DMS53 treated with DMSO at 0.1 percent for 48 hours (cell line): ENCODE results near the gene GALNT2.

ENCODE experiments used
- DNase-seq: peaks from one replicate; lab custom pipeline; 2025; ENCODE audit not compliant: unreplicated experiment; lab: John Stamatoyannopoulos, UW

The GALNT2 gene

DNA sequence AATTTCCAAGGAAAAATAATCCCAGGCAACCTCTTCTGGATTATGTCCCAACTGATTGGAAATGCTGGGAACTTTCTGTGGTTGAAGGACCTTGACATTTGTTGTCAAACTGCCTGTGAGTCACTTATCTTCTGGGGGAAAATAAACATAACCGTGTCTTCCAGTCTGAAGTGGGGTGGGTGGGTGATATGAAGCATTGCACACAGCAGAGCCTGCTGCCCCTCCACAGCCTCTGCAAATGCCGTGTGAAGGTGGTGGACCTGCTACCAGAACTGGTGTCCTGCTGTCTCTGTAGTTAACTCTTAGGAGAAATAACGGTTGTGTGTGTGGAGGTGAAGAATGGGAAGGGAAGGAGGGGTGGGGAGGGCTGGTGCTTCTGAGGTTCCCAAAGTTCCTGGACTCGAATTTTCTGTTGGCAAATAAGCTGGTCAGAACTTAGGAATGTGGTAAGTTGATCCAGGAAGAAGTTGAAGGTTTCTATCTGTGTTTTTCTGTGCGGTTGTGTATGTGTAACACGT is 23.2 kb downstream of the GALNT2 start:
- DNase-seq = no peak

DNA sequence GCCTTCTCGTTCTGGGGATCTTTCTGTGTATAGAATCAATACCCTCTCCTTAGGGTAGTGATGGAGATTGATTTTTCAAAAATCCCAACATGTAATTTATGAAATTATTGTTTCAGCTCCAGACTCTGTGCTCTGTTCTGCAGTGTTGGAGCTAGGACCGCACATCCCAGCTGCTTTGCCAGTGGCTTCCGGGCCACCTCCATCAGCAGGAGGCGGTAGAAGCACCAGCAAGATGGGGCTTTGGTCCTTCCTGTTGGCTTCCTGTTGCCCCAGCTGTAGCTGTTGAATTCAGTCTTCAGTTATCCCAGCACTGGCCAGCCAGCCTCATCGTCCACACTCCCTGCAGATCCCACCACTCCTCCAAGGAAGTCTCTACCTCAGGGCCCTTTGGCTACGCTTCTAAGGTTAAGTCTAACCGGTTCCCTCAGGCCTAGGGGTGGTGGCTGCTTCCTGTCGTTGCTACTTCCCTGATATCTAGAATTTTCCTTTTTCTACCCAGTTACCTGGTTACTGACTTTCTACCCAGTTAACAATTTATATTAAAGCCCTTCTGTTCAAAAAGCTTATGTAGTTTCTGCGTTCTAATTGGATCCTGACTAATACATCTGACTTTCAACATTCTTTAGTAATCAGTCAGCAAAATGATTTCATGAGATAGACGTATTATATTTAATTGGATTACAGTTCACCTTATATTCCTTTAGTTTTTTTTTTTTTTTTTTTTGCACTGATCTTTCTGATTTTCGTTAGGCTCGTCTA is 24.6 kb downstream of the GALNT2 start:
- no peak for DNase-seq

DNA sequence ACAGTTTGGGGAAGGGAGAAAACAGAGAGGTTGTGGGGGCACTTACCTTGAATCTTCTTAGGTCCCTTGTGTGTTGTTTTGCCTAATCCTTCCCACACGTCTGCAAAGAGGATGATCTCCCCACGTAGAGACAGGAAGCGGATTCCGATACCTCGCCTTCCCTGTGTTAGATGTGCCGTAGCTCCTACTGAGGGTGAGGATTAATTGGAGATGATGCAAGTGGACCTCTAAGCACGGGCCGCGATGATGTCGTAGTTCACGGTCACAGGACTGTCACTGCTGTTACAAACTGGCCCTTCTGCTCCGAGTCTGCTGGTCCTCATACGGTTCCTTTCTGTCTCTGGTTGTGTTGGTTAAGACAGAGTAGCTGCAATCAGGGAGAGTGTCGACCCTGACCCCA is 27.7 kb downstream of the GALNT2 start:
- no peak for DNase-seq

DNA sequence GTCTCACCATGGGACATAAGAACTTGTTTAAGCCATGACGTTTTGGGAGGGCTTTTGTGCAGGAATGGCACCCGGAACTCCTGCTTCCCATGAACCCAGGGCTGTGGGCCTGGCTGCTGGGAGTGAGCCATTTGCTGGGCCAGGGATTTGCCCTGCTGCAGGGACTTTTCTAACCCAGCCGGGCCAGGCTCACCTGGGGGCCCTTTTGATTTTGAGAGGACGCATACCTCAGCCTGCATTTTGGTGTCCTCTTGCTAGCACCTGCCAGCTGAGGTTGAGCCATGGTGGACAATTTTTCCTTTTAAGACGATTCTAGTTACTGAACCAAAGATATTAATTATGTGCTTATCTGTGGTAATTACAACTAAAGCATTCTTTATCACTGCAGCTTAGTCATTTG is 28.9 kb downstream of the GALNT2 start:
- DNase-seq = no peak

DNA sequence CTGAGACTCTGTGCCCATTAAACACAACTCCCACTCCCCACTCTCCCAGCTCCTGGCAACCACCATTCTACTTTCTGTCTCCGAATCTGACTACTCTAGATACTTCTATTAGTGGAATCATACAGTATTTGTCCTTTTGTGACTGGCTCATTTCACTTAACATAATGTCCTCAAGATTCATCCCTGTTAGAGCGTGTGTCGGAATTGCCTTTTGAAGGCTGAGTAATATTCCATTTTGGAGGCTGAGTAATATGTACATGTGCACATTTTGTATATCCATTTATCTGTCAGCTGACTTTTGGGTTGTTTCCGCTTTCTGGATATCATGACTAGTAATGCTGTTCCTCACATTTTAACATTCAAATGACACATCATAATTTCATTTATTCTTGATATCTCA is 30.3 kb downstream of the GALNT2 start:
- DNase-seq = no peak

DNA sequence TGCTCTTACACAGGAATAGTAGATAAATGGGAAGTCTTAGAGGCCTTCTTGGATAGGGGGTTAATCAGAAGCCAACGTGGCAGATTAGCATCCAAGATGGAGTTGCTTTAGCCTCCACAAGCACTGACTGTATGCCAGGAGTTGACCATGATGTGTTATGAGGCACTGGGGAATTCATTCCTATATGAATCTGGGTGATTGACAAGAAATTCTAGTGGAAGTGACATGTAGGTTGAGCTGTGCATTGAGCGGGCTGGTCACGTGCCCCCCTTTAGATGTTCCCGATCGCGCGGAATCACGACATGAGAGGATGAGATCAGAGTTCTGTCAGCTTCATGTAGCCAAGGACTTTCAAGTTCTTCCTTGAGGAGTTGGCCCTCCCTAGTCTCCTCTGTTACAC is 31.7 kb downstream of the GALNT2 start:
- DNase-seq = no peak

DNA sequence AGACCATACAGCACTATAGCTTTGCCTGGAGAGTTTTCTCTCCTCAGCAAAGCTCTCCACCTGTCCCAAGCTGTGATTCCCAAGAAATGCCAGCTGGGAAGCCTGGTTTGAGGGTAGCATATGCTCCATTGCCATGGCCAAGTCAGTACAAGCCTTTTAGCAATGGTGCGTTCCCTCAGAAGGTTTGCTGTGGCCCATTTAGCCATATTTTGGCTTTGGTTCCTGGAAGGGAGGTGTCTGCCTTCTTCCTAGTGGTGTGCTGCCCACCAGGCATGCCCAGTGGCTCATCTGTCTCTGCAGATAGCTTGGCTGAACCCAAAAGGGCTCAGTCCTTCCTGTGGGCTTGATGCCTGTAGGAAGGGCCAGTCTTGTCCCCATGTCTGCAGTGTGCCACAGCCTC is 32.4 kb downstream of the GALNT2 start:
- DNase-seq = no peak

DNA sequence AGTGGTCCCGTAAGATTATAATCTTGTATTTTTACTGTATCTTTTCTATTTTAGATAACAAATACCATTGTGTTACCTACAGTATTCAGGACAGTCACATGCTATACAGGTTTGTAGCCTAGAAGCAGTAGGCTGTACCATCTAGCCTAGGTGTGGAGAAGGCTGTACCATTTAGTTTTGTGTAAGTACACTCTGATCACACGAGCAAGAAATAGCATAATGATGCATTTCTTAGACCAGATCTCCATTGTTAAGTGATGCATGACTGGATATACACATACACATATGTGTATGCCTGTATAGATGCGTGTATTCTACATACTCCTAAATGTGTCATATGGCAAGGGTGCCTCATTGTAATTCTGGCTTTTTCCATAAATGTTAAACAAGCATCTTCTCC is 33.9 kb downstream of the GALNT2 start:
- no peak for DNase-seq

DNA sequence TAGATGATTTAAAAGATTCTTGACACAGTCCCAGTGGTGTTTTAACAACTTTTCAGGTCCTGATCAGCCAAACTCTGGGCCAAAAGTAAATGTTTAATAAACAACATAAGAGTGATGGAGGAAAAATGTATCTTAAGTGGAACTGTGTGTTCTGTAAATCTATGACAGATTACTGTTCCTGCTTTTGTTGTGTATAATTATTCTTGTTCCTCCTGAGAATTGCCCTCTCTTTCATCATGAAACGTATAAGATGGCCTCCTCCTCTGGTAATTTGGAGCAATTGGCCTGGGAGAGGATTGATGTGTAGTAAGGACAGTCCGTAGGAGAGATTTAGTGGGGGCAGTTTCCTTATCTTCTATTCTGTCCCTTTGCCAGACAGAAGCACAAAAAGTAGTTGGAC is 34.5 kb downstream of the GALNT2 start:
- no peak for DNase-seq

DNA sequence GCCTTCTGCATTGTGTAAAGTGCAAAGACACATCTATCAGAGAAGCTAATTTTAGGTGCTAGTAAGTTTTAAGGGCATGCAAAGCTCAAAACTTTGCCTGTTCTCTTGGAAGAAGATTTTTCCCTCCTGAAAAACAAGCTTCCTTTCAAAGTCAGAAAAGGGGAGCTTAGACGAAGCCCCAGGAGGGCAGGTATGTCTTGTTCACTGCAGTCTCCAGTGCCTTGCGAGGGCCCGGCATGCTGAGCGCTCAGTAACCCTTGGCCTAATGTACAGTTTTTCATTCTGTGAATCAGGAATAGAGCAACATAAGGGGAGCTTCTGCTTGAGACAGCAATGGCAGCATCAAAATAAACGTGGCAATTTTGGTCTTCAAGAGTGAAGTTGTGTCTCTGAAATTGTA is 35.0 kb downstream of the GALNT2 start:
- no peak for DNase-seq

DNA sequence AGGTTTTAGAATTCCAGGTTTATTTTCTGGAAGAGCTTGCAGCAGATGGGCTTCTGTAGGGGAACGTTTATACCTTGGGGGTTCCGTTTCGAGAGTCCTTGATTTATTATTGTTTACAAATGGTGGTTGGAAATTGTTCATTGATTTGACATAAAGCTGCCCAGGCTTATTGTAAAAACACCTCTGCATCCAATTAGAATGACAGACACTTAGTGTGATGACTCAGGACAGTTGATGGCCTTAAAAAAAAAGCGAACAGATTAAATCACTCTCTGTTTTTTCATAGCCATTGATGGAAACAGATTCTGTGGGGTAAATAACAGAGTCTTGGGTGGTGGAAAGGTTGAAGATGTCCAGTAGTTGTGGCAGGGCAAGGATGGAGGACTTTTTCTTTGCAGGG is 35.4 kb downstream of the GALNT2 start:
- no peak for DNase-seq

DNA sequence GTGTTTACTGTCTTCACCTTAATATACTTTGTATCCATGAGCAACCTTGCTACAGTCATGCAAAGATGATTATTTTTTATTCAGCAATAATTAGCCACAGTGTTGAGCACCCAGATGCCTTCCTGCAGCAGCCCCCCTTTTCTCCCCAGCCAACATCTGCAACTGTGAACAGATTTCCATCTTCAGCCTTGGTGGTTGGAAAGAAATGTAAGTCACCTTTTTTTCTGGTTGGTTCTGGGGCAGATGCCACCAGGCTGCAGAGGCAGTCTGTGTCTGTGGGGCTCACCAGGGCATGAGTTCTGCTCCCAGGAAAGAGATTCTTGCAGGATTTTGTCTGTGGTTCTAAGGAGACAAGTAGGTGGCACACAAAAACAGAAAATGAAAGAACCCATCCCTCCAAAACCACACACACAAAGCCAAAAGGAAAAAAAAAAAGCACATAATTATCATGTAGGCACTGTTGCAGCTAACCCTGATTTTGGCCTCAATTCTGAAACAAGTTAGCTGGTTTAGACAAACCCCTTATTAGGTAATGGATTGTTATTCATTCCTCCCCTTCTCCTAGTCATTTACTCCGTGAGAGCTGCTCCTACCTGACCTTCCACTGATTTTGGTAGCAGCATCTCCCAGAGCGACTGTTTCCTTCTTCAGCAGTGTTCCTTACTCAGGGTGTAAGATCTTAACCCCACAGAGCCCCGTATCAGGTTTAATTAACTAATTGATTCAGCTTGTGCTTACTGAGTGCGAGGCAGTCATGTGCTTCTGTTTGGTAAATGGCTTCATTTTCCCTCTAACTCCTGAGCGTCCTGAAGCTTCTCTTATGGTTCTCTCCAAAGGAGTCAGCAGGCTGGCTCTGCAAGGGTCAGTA is 36.5 kb downstream of the GALNT2 start:
- no peak for DNase-seq

DNA sequence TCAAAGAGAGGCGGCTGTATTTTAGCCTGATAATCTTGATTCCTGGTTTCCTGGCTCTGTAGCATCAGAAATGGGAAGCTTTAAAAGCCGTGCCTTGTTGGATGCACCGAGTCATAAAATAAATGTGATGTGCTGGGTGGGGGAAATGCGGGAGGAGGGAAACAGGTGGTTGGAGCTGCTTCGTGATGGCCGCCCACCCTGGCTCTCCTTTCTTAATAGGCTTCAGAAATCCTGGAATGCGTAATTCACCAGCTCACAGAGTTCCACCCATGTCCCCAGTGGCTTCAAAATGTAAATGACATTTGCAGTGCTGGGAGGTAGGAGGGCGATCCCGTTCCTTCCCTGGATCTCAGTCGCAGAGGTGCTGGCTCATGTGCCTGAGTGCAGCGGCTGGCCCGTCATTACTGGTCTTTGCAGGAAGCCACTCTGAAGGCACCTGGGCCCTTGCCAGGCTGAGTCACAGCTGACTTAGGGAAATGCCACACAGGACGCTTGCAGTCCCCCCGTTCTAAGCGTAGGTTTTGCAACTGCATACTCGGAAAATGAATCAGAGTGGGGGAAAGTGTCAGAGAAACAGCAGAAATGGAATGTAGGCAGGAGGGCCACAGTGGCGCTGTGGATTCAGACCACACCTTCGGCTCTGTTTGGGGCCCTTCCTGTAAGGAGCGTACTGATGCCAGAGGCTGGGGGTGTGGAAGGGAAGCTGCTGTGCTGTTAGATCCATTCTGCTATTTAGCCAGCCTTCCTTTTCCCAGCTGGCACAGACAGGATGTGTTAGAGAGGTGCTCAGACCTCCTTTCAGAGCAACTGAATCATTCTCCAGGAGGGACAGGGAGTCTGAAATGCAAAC is 37.6 kb downstream of the GALNT2 start:
- peak; percentile 89 for DNase-seq

DNA sequence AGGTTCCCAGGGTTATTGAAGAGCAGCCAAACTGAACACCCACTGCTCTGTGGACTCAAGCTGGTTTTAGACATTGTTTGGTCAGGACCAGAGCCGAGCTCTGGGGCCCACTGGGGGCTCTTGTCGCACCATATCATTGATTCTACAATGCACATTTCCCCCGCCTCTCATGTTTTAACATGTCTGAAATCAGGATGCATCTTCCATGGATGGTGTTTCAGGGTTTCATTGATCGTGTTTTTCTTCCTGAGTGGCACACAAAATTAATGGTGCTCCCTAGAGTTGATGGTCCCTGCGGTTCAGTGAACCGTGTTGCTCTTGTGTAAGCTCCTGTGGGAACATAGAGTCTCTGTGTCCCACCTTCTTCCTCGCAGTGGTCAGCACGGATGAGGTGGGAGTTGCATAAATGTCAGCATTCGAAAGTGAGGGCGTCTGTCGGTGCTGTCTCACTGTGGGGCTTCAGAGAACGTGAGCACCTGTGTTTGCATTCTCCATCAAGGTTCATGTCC is 38.3 kb downstream of the GALNT2 start:
- no peak for DNase-seq

DNA sequence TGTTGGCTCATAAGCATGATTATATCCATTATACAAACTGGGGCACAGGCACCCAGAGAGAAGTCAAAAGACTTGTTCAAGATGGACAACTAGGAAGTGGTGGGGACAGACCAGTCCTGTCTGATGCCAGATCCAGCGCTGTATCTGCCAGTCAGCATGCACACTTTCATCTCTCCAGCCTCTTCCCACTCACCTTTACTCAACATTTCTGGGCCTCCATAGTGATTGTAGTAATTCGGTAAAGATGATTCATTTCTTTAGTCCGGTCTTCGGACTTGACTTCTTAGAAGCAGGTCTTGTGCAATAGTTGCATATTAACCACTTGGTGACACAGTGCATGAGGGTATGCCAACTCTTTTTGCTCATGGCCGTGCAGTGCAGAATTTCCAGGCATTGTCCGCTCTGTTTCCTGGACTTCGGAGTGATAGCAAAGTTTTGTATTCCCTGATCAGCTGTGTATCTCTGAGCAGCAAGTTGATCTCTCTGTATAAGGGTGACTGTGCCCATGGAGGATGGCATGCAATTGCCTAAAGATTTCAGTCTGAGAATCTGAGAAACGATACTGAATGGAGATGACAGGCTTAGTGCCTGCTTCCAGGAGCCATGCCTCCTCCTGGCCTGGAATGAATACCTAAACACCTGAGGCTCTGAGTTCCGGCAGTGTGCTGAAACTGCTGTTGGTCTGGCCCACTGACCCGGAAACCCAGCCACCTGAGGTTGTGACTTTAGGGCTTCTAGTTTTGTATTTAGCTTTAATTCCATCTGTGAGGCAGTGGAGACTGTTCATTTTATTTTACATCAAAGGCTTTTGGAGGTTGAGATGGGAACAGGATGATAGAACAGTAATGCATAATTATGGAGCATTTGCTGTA is 39.0 kb downstream of the GALNT2 start:
- DNase-seq = no peak

DNA sequence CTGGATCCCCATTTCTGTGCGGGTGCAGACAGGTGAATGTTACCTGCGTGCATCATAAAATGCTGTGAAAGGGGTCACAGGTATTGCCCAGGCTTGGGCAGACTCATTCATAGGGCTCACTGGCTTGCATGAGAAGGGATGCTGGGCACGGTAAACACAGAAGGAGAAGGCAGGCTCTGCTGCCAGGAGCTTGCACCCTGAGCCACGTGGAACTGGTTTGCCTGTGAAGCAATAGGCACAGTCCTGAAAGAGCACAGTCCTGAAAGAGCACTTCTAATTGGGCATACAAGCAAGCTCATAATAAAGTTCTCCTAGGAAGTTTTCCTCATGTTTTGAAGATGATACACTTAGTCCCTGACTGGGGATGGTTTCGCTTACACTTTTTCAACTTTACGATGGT is 40.9 kb downstream of the GALNT2 start:
- no peak for DNase-seq

DNA sequence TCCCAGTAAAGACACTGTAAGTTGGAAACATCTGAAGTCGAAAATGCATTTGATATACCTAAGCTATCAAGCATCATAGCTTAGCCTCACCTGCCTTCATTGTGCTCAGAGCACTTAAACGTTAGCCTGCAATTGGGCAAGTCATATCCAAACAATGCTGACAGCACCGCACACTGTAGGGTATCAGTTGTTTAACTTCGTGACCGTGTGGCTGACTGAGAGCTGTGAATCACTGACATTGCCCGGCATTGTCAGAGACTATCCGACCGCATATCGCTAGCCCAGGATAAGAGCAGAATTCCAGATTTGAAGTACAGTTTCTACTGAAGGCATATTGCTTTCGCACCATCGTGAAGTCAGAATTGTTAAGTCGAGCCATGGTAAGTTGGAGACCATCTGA is 41.5 kb downstream of the GALNT2 start:
- DNase-seq = no peak

DNA sequence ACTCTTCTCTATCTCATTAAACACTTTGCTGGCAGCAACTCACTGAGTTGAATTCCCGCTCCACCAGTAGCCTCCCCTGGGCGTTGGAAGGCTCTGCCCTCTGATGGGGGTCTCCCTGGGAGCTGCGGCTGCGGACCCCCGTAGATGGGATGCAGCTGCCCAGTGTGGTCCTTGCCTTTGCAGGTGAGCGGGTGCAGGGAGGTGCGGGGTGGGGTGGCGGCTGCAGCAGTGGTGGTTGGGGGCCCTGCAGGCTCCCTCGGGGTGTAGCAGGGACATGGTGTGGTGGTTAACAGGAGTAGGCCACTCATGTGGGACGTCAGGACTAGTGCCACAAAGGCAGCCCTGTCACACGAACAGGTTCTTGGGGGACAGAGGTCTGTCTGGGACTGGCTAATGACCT is 42.0 kb downstream of the GALNT2 start:
- DNase-seq = no peak

DNA sequence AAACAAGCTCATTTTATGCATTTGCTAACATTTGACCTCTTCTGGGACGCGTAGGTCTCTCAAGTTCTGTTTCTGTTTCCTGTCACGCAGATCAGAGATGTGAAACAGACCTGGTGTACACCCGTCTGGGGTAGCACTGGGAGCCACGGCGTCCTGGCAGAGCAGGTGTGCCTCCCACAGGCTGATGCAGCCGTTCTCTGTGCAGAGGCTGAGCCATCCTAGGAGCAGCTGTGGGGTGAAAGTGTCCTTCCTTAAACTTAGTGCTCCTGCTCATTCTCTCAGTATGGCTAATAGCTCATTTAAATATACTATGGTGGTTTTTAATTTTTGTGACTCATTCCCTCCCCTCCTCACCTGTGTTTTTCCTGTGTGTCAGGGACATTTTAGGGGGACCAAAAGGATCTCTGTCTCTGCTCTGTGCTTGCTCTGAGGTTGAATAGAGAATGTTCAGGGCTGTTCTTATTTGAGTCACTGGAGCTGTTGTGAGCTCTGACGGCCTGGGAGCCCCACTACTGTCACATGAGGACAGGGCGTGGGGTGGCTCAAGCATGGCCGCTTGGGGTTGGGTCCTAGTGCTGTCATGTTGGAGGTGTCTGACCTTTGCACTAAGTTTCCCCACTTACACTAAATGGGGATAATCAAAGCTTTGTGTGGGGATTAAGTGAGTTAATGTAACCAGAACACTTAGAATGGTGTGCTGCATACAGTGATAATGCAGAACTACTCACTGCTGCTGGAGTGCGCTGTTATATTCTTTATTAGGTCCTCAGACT is 43.0 kb downstream of the GALNT2 start:
- peak; percentile 27 for DNase-seq
